HTERT RPE-1 (cell line): ENCODE results near the gene NPLOC4.
"Not testable (repeated sequence)": the region's sequence is repeated elsewhere in the genome, so short reads cannot be mapped to it uniquely, and the experiment has no call there.

ENCODE experiments used
- in situ Hi-C: fragments of 300-500 bp; cut with MboI; formaldehyde crosslinking; loops from 4 replicates; pipeline ENCODE4 v1.14.3; 2020; ENCODE audit warnings: low sequenced_read_pairs

The NPLOC4 gene

DNA sequence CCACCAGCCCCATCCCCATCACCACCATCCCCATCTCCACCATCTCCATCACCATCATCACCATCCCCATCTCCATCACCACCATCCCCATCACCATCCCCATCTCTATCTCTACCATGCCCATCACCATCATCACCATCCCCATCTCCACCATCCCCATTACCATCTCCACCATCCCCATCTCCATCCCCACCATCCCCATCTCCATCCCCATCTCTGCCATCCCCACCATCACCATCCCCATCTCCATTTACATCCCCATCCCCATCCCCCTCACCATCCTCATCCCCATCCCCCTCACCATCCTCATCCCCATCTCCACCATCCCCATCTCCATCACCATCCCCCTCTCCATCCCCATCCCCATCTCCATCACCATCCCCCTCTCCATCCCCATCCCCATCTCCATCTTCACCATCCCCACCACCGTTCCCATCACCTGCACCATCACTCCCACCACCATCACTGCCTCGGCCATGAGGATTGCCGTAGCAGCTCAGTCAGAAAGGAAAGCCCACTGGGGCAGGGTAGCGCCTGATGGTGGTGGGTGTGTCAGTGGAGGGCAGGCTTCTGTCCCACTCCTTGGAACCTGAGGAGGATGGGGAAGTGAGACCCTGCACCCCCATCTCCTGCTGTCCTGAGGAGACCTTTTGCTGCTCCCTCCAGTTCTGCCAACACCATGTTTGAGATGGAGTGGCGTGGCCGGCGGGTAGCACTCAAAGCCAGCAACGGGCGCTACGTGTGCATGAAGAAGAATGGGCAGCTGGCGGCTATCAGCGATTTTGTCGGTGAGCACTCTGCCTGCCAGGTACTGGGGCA, 101.2 kb downstream of the NPLOC4 start:
- in situ Hi-C loops: no loop called here

DNA sequence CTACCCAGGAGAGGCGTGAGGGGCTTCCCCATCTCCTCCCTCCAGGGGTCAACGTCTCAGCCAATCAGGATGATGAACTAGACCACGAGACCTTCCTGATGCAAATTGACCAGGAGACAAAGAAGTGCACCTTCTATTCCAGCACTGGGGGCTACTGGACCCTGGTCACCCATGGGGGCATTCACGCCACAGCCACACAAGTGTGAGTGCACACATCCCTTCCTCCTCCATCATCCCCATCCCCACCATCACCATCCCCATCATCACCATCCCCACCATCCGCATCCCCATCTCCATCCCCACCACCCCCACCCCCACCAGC, 101.9 kb downstream of the NPLOC4 start:
- in situ Hi-C loops: no loop called here

DNA sequence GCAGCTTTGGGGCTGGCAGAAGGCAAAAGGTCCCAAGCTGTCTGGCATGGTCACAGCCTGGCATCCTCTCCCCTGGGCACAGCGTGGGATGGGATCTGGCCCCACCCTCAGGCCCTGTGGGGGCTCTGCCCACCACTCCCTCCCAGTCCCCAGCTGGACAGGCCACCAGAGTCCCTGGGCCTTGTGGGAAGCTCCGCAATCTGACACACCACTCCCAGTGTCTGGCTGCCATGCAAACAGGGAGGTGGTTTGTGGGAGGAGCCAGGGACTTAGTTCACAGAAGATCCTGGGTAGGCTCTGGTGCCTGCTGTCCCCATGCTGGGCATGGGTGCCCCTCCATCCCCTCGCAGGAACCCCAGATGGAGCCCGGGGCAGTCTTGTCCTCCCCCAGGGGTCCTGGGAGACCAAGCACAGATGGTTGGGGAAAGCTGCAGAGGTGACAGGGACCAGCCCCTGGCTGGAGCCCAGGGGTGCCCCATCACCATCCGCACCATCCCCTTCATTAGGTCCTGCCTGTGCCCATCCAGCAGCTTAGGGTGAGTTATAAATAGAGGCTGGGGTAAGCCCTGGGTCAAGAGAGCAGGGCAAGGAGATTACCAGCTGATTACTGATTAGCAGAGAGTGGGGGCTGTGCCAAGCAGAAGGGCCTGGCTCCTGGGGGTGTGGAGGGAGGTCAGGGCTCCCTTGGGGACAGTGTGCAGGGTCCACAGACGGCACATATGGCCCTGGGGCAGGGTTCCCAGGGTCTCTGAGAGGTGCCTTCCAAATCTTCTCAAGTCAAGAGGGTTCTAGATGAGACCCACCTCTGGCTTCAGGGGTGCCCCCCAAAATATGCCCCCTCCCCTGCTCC, 102.5 kb downstream of the NPLOC4 start:
- in situ Hi-C loops: no loop called here

DNA sequence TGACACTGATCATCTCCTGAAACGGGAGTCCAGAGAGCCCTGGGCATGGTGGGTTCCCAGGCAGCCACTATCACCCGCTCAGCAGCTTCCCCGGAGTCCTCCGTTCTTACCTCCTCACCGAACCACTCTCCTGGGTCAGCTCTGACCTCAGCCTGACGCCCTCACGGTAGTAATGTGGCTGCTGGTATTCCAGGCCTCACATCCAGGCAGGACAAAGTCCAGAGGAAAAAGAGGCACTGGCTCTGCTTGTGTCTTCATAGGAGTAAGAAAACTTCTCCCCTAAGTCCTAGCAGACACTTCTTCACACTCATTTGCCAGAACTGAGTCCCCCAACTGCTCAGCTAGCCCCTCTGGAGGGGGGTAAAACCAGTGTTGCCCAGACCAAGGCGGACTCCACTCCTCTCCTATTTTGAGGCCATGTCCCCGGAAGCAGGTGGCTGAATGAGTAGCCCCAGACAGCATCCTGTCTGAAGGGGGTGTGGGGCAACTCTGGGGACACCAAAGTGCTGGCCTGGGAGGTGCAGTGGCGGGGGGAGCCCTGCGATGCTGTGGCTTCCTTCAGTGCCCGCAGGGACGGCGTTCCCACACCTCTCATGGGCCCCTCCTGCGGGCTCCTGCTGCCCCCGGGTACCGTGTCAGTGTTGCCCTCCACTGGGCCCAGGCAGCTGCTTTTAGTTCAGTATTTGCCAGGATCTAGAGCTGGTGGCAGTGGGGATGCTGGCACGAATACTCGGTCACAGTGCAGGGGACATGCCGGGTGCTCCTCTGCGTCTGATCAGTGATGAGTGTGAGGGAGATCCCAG, 103.4 kb downstream of the NPLOC4 start:
- in situ Hi-C loops: no loop called here

DNA sequence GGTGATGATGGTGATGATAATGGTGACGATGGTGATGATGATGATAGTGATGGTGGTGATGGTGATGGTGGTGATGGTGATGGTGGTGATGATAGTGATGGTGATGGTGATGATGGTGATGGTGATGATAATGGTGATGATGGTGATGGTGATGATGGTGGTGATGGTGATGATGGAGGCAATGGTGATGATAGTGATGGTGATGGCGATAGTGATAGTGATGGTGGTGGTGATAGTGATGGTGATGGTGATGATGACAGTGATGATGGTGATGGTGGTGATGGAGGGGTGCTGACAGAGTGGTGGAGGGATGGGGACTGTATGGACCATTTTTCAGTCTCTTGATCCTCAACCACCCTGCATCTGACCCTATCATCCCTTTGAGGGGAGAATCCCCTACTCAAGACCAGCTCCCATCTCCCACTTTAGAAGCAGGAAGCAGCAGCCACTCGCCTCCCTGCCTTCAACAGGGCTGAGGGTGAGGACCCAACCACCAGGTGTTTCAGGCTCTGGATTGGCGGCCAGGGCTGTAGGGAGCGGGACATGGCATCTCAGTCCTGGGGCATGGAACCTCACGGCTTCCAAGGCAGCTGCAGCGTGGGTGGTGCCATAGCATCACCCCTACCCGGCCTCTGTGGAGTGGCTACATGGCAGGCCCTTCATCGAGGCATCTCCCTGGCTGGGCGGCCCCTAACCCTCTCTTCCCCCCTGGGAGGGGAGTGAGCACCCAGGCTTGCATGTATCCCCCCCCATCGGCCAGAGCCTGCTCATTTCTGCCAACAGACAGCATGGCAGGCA, 104.2 kb downstream of the NPLOC4 start:
- in situ Hi-C loops: no loop called here

DNA sequence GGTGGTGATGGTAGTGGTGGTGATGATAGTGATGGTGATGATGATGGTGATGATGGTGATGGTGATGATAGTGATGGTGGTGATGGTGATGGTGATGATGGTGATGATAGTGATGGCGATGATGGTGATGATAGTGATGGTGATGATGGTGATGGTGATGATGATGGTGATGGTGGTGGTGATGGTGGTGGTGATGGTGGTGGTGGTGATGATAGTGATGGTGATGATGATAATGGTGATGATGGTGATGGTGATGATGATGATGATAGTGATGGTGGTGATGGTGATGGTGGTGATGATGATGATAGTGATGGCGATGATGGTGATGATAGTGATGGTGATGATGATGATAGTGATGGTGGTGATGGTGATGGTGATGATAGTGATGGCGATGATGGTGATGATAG, 104.9 kb downstream of the NPLOC4 start:
- in situ Hi-C loops: not testable (repeated sequence)

DNA sequence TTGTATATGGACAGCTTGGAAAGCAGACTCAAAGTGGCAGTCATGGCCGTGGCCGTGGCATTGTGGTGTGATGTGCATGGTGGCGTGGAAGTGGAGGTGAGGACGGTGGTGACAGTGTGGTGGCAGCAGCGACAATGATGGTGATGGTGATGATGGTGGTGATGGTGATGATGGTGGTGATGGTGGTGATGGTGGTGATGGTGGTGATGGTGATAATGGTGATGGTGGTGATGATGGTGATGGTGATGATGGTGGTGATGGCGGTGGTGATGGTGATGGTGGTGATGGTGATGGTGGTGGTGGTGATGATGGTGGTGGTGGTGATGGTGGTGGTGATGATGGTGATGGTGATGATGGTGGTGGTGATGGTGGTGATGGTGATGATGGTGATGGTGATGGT, 105.9 kb downstream of the NPLOC4 start:
- in situ Hi-C loops: not testable (repeated sequence)

DNA sequence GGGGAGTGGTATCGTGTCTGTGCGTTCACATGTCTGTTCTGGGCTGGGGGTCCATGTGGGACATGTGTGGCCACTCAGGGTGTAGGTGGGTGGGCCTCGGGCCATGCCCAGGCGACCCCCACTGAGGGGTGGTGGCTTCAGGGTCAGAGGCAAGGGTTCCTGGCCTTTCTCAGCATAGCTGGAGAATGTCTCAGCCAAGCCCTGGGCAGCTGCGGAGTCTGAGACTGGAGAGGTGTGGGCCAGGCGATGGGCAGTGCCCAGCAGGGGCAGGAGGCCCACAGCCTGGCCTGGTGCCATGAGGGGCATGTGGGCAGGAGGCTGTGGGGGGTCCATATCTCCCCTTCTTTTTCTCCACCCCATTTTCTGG, 107.5 kb downstream of the NPLOC4 start:
- in situ Hi-C loops: no loop called here

DNA sequence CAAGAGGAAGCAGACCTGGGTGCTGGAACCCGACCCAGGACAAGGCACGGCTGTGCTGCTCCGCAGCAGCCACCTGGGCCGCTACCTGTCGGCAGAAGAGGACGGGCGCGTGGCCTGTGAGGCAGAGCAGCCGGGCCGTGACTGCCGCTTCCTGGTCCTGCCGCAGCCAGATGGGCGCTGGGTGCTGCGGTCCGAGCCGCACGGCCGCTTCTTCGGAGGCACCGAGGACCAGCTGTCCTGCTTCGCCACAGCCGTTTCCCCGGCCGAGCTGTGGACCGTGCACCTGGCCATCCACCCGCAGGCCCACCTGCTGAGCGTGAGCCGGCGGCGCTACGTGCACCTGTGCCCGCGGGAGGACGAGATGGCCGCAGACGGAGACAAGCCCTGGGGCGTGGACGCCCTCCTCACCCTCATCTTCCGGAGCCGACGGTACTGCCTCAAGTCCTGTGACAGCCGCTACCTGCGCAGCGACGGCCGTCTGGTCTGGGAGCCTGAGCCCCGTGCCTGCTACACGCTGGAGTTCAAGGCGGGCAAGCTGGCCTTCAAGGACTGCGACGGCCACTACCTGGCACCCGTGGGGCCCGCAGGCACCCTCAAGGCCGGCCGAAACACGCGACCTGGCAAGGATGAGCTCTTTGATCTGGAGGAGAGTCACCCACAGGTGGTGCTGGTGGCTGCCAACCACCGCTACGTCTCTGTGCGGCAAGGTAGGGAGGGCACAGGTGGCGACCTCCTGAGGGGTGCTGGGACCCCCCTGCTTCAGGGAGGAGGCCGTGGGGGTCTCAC, 108.1 kb downstream of the NPLOC4 start:
- in situ Hi-C loops: no loop called here

DNA sequence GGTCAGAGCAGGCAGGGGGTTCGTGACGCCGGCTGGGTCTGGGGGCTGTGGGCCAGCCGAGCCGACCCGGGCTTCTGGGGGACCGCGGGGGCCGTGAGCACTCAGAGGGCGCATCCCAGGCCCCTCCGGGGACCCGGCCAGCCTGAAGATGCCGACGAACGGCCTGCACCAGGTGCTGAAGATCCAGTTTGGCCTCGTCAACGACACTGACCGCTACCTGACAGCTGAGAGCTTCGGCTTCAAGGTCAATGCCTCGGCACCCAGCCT, 108.6 kb downstream of the NPLOC4 start:
- in situ Hi-C loops: no loop called here

DNA sequence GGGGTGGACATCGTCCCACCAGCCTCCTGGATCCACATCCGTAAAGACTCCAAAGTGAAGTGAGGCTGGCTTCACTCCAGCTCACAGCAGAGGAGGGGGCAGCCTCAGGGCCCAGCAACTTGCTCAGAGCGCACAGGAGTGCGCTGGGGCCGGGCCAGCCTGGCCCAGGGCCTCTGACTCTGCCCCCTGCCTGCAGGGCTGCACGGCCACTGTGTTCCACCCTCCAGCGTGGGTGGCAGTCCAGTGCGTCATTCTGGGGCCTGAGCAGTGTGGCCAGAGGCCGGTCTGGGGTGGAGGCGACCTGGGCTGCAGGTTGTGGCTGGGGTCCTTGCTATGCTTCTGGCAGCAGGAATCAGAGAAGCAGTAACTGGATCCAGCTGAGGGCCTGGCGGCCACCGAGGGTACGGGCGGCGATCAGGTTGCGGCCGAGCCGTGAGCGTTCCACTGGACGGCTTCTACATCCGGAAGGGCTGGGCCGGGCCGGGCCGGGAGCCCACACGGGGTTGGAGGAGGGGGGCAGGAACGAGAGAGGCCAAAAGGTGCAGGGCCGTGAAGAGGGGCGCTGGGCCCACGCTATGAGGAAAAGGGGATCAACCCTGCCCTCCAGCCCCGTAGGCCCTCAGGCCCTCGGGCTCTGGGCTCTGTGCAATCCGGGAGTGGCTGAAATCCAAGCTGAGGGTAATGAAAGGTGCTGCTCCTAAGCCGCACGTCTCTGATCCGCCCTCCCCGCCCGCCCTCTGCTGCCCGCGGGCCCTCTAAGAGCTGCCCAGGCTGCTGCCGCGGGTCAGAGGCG, 109.1 kb downstream of the NPLOC4 start, which contains the start of gene FSCN2:
Gene FSCN2 (plus strand): TSS at position 787 of the 793 bp plus-strand sequence. CDS start 155 bp downstream, outside the sequence.
- in situ Hi-C loops: no loop called here

DNA sequence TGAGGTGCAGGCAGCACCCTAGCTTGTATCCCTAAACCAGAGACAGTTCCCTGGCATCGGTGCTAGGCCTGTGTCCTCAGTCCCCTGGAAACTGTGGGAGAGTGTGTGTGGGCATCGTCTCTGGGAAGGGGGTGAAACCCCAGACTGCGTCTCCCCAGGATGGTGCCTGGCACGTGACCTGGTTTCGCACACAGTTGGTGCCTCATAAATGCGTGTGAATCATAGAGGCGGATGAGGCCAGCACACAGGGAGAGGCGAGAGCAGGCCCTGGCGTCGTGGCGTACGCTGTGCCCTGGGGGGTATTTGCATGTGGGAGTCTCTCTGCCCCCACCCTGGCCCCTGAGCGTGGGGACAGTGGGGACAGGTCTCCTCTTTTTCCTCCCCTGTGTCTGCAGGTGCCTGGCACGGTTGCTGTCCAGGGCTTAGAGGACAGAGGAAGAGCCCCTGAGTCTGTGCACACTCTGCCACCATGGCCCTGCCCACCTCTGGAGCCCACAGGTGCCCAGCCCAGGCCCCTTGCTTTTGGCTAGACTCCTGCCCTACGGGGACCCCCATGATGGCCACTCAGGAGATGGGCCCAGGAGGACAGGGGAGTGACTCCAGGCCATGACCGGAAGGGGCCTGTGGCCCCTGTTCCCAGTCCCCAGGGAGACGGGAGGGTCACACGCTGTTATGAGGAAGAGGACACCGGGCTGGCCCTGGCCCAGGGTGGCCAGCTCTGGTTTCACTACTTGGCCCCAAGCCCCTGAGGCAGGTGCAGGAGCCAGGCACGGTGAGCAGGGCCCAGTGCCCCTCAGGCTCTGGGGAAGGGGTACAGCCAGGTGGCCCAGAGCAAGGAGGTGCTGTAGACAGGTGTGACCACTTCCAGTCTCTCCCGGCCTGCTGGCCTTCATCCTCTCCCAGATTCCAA, 110.0 kb downstream of the NPLOC4 start:
- in situ Hi-C loops: no loop called here

DNA sequence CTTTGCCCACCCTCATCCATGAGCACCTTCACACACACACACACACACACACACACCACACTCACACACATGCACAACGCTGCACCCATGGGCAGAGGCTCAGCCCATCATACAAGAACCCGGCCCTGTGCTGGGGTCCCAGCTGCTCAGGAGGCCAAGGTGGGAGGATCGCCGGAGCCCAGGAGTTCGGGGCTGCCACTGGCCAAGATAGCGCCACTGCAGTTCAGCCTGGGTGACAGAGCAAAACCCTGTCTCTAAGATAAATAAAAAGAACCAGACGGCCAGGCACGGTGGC, 112.1 kb downstream of the NPLOC4 start:
- in situ Hi-C loops: no loop called here

DNA sequence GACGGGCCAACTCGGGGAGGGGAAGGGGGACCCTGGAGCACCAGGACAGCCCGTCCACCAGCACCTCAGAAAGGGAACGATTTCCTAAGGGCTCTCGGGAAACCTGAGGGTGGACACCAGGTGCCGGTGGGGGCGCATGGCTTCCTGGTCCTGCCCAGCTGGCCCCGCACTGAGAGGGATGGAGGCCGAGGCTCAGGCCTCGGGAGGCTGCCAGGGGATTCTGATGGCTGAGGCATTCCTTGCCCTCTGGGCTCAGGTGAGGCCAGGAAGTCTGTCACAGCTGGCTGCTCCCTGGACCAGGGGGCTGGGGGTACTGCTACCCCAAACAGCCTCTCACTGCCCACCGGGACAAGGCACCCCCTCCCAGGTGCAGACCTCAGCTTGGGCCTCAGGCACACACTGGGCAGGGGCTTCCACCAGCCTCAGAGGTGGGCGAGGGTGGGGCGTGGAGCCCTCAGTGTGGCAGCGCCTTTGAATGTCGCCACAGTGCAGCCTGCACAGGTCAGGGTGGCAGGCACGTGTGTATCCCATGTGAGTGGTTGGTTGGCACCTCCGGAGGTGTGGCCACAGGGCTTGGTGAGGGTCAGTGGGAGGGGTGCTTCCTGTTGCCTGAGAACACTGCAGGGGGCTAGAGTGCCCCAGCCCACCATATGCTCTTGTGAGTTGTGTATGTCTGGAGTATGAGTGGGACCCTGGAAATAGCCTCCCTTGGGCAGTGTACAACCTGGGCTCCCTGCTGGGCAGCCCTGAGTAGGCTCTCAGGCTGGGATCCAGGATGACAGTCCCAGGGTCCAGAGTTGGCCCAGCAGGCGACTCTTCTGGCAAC, 112.7 kb downstream of the NPLOC4 start:
- in situ Hi-C loops: no loop called here

DNA sequence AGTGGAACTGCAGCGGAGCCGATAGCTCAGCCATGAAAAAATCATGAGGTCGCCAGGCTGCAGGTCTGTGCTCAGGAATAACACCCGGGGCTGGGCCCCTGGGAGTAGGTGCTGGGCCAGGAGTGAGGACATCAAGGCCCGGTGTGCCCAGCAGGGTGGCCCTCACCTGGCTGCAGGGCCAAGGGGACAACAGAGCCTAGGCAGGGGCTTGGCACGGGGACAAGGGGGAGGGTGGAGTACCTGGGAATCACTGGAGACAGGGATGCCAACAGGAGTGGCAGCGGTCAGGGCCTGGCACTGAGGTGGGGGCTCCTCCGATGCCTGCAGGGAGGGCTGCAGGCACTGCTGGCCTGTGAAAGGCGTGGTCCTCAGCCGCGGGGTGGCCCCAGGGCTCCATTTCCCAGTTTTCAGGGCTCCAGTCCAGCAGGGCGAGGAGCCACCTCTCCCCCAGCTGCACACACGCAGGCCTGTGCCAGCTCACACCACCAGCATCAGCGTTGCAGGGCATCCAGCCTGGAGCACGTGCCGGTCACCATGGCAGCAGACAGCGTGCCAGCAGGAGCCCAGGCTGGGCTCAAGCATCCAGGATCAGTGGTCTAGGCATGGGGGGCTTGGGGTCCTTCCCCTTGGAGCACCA, 113.4 kb downstream of the NPLOC4 start:
- in situ Hi-C loops: no loop called here

DNA sequence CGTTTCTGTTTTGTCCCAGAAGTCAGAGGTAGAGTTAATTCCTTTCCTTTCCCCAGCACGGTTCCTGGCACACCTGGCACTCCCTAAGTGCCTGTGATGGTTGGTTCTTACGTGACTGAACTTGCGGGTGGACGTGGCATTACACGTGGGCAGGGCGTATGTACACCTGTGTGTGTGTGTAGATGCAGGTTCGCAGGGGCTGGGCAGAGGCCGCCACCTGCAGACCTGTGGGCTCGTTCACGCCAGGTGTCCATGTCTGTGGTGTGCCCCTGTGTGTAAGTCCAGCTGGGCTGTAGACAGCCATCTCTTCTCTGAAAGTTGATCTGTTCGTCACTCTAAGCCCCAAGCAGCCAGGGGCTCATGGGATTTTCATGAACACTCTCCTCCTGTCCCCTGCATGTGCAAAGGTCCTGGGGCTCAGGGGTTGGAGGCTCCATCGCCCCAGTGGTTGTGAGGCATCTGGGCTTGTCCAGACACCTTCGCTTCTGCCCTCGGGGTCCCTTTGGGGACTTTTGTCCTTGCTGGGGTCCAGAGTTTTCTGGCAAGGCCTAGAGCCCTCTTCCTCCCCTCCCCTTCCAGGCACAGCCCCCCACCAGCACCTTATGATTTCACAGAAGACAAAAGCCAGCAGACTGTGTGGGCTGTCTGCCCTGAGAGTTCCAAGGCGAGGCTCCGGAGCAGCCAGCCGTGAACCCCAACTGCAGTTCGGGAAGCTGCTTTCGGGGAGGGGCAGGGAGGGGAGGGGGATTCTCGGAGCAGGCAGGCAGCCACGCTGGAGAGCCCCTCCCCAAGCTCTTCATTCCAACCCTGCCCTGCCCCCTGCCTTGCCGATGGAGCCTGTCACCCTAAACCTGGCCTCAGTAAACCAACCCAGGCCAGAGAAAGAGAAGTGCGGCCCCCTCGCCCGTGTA, 114.2 kb downstream of the NPLOC4 start:
- in situ Hi-C loops: no loop called here
